SU-DHL-6 (cell line): ENCODE measurements around the gene SSBP1.

Experiments used
- EZH2phosphoT487 ChIP-seq: fragments of 200-600 bp; sonication (generic), shearing (Covaris generic); conservative IDR thresholded peaks from 2 replicates; pipeline ENCODE4 v1.6.1; 2018; ENCODE audit warnings: mild to moderate bottlenecking, antibody characterized with exemption, low read length, moderate library complexity, mixed read lengths
- TF ChIP-seq, protein P1 (sequence below): fragments of 200-600 bp; sonication (generic); IDR thresholded peaks from one replicate; pipeline ENCODE4 v1.5.1; 2017; ENCODE audit warnings: antibody characterized with exemption, mild to moderate bottlenecking, low read length, moderate library complexity; ENCODE audit not compliant: insufficient read depth, poor library complexity, severe bottlenecking

- TF ChIP-seq, protein P1, sequence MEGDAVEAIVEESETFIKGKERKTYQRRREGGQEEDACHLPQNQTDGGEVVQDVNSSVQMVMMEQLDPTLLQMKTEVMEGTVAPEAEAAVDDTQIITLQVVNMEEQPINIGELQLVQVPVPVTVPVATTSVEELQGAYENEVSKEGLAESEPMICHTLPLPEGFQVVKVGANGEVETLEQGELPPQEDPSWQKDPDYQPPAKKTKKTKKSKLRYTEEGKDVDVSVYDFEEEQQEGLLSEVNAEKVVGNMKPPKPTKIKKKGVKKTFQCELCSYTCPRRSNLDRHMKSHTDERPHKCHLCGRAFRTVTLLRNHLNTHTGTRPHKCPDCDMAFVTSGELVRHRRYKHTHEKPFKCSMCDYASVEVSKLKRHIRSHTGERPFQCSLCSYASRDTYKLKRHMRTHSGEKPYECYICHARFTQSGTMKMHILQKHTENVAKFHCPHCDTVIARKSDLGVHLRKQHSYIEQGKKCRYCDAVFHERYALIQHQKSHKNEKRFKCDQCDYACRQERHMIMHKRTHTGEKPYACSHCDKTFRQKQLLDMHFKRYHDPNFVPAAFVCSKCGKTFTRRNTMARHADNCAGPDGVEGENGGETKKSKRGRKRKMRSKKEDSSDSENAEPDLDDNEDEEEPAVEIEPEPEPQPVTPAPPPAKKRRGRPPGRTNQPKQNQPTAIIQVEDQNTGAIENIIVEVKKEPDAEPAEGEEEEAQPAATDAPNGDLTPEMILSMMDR, result no peak
- no peak for TF ChIP-seq EZH2phosphoT487
Observed at GRCh38 chr7:141702892-141703291, 35.3 kb upstream of the SSBP1 start.
